Measurements from ENCODE around the gene NANOGP8. TPM values are rescaled to one million over a fixed set of nuclear protein-coding genes. Genes with fewer than 3 reads are reported as not detected.

Gene NANOGP8
- total and polyA plus RNA-seq, 9 of the 15 experiments (the other 6 are each of a cell fraction or from before 2014, with no cell fraction given) = not detected

DNA sequence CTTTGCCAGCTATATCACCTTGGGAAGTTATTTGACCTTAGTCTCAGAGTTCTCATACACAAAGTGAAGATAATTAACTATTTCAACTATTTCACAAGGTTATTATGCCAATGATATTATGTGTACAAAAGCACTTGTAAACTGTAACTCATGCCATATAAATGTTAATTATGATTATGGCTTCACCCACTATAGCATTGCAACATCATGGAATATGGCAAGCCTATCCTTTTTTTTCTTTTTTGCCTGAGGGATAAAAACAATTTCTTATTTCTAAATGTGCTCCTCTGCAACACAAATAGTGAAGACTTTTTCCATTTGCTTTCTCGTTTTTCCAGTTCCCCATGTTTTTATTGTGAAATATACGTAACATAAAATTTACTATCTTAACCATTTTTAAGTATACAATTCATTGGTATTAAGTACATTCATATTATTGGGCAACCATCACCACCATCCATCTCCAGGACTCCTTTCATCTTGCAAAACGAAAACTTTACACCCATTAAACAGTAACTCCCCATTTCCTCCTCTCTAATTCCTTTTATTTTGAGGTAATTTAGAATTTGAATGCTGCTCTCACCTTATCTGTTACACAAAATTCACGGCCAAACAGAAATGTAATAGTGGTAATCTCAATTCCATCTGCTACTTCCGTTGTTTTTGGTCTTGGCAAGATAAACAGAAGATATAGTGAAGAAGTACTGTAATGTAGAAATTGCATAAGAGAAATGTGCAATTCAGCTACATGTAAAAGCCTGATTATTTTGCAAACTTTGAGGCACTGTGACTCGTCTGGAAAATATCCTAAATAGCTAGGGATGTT is 46.3 kb downstream of the NANOGP8 start:
- H4K20me1 ChIP-seq (replicated peaks; ENCODE audit: control insufficient read depth, insufficient read depth, low read length) = no peaks in the 10 kb centered on the region
- no peaks in the 10 kb centered on the region for H3K27me3 ChIP-seq (ENCODE audit: control insufficient read depth in 2 of 2, insufficient read depth in 2 of 2, low read length in 2 of 2)
- H3K9ac ChIP-seq (ENCODE audit: insufficient read depth in 1 of 2, low read depth in 2 of 2, low read length in 2 of 2) = no peak overlapping the region
- no peak overlapping the region for H3K4me3 ChIP-seq
- ChIA-PET POLR2A (interaction anchor here (0.8 kb wide), 1 partner anchor 51 kb away, joined by 3 read pairs; no protein-coding TSS in a partner anchor), CTCF (ENCODE audit: low intra/inter-chr PET ratio) (no interaction called here)
- H3K36me3 ChIP-seq (ENCODE audit: control insufficient read depth, insufficient read depth, low read length) = no peaks in the 10 kb centered on the region
- no peak overlapping the region for H3K27ac ChIP-seq (ENCODE audit: extremely low read depth, low read depth, low read length)
- H3K4me2 ChIP-seq (ENCODE audit: insufficient read depth, low read length) = no peak overlapping the region
- DNase-seq (ENCODE audit: extremely low read depth in 1 of 4, low spot score in 3 of 4) = no peak
- H2AFZ ChIP-seq (ENCODE audit: low read depth, low read length) = peak overlapping the region; percentile 42
- TF ChIP-seq CEBPG (CRISPR knock-in tag; IDR thresholded peaks at IDR 0.05) = no peak
- peak; percentile 25 to 52; a peak in 2 of 4 replicates for TF ChIP-seq CEBPG (tag; conservative IDR thresholded peaks at IDR 0.05 in 1 of 2, IDR thresholded peaks at IDR 0.05 in 1 of 2)
- TF ChIP-seq ZNF12 (CRISPR knock-in tag; IDR thresholded peaks at IDR 0.05) = no peak
- TF ChIP-seq TAL1 (IDR thresholded peaks at IDR 0.05) = peak; percentile 26; the same call in 1 of the 2 replicates
- 0 out of 2 replicates have a peak, but pooled peaks have one; percentile 17 for TF ChIP-seq EP300 (IDR thresholded peaks at IDR 0.05; ENCODE audit: low read length)
- TF ChIP-seq CBX5 (IDR thresholded peaks at IDR 0.05; ENCODE audit: borderline replicate concordance, low read depth) = no peak
- TF ChIP-seq ARID1B (IDR thresholded peaks at IDR 0.05) = peak; percentile 34; the same call in 1 of the 2 replicates
- peak; percentile 64; the same call in 1 of the 2 replicates for TF ChIP-seq CEBPB (tag; IDR thresholded peaks at IDR 0.05)
- peak; percentile 40; the same call in 1 of the 2 replicates for TF ChIP-seq CBFA2T3 (IDR thresholded peaks at IDR 0.05)
- TF ChIP-seq SMARCE1 (IDR thresholded peaks at IDR 0.05) = 0 out of 2 replicates have a peak, but pooled peaks have one; percentile 22
- TF ChIP-seq ELF1 (tag; IDR thresholded peaks at IDR 0.05) = 0 out of 2 replicates have a peak, but pooled peaks have one; percentile 15
- TF ChIP-seq TRIM24 (IDR thresholded peaks at IDR 0.05) = peak in 1 of 2 experiments; percentile 35; a peak in 1 of 4 replicates
- no peak for TF ChIP-seq PURB (CRISPR knock-in tag; IDR thresholded peaks at IDR 0.05; ENCODE audit: low read depth)
- peak; percentile 25; the same call in 1 of the 2 replicates for TF ChIP-seq SMARCA4 (IDR thresholded peaks at IDR 0.05)
- TF ChIP-seq TEAD4 (IDR thresholded peaks at IDR 0.05; ENCODE audit: low read length) = peak; percentile 59; the same call in 1 of the 2 replicates
- TF ChIP-seq TEAD4 (CRISPR knock-in tag; IDR thresholded peaks at IDR 0.05; ENCODE audit: borderline replicate concordance) = no peak
- no peaks in the 10 kb centered on the region for H3K9me3 ChIP-seq (replicated peaks; ENCODE audit: control insufficient read depth, insufficient read depth, low read depth, low read length)
- intact Hi-C loops (cut with micrococcal nuclease) (no loop called here), in situ Hi-C loops (cut with MboI) (no loop called here)
- no TSS peak for BruUV-seq (replicated peaks)
- ATAC-seq = no peak
- no peaks in the 10 kb centered on the region for H3K79me2 ChIP-seq (ENCODE audit: control insufficient read depth, insufficient read depth, low read length)
- FAIRE-seq = no peak
- 16% methylated on average over 6 of the region's 6 CpGs for WGBS (ENCODE audit: insufficient coverage, low coverage, missing lambda C conversion rate)
- H3K4me1 ChIP-seq (replicated peaks in 1 of 2; ENCODE audit: control insufficient read depth in 2 of 2, insufficient read depth in 2 of 2, low read length in 2 of 2) = no peaks in the 10 kb centered on the region; a peak in 1 of 5 replicates
- H3K9me1 ChIP-seq (ENCODE audit: control insufficient read depth, insufficient read depth, low read length) = no peaks in the 10 kb centered on the region

Other genes with a start within 250 kb of the NANOGP8 start
- 22.0 and 31.8 TPM in 2 replicates for gene AQR, start 115.6 kb downstream of the NANOGP8 start, total RNA-seq (2014; rRNA removed)
- 49.3 and 58.4 TPM in 2 replicates for gene AQR, start 115.6 kb downstream of the NANOGP8 start, total RNA-seq (2014; rRNA removed; fragmentation: Illumina TruSeq; extraction: Trizol)
- 48.6 and 53.4 TPM in 2 replicates for gene AQR, start 115.6 kb downstream of the NANOGP8 start, total RNA-seq (2015; rRNA removed; fragmentation: Illumina TruSeq; extraction: Trizol)
- 39.3 and 39.4 TPM in 2 replicates for gene AQR, start 115.6 kb downstream of the NANOGP8 start, total RNA-seq (2021)
- 55.3 and 62.9 TPM in 2 replicates for gene AQR, start 115.6 kb downstream of the NANOGP8 start, polyA plus RNA-seq (2011; rRNA removed)
- gene AQR, start 115.6 kb downstream of the NANOGP8 start, polyA plus RNA-seq (2014; fragmentation: Illumina TruSeq; extraction: Trizol) = 43.6 and 59.4 TPM in 2 replicates
- gene AQR, start 115.6 kb downstream of the NANOGP8 start, polyA plus RNA-seq (2014; fragmentation: Nextera tagmentation; extraction: Ambion mirVana) = 10 to 100 TPM; 27.9 to 39.2 TPM
- gene AQR, start 115.6 kb downstream of the NANOGP8 start, polyA plus RNA-seq (2014; rRNA removed) = 25.0 and 28.5 TPM in 2 replicates
- 19.8 and 25.6 TPM in 2 replicates for gene ZNF770, start 97.0 kb downstream of the NANOGP8 start, total RNA-seq (2014; rRNA removed)
- gene ZNF770, start 97.0 kb downstream of the NANOGP8 start, total RNA-seq (2014; rRNA removed; fragmentation: Illumina TruSeq; extraction: Trizol) = 48.4 and 52.8 TPM in 2 replicates
- gene ZNF770, start 97.0 kb downstream of the NANOGP8 start, total RNA-seq (2015; rRNA removed; fragmentation: Illumina TruSeq; extraction: Trizol) = 35.6 and 40.3 TPM in 2 replicates
- 45.5 and 52.1 TPM in 2 replicates for gene ZNF770, start 97.0 kb downstream of the NANOGP8 start, total RNA-seq (2021)
- 48.1 and 50.8 TPM in 2 replicates for gene ZNF770, start 97.0 kb downstream of the NANOGP8 start, polyA plus RNA-seq (2011; rRNA removed)
- 33.8 and 40.9 TPM in 2 replicates for gene ZNF770, start 97.0 kb downstream of the NANOGP8 start, polyA plus RNA-seq (2014; fragmentation: Illumina TruSeq; extraction: Trizol)
- 1 to 10 TPM; 3.4 to 5.2 TPM for gene ZNF770, start 97.0 kb downstream of the NANOGP8 start, polyA plus RNA-seq (2014; fragmentation: Nextera tagmentation; extraction: Ambion mirVana)
- gene ZNF770, start 97.0 kb downstream of the NANOGP8 start, polyA plus RNA-seq (2014; rRNA removed) = 20.5 and 24.6 TPM in 2 replicates